NCI-H345 treated with DMSO at 0.1 percent for 48 hours (cell line): Measurements from ENCODE around the gene PPP1R2B.

ENCODE experiments used
- DNase-seq: peaks from one replicate; lab custom pipeline; 2025; ENCODE audit not compliant: unreplicated experiment; lab: John Stamatoyannopoulos, UW

PPP1R2B gene

DNA sequence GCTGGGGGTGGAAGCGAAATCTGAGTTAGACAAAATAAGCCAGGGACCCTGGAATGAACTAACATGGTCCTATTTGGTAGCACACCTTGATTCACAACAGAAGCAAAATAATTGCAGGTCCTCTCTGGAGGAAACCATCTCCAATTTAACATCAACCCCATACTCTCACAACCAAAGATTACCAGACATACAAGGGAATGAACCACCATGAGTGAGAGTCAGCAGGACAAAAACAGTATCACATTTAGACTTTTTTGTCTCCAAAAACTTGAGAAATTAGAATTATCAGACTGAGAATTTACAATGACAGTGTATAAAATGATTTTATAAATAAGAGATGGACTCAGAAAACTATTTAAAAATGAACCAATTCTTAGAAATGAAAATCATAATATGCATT is 21.1 kb downstream of the PPP1R2B start:
- DNase-seq: no peak

DNA sequence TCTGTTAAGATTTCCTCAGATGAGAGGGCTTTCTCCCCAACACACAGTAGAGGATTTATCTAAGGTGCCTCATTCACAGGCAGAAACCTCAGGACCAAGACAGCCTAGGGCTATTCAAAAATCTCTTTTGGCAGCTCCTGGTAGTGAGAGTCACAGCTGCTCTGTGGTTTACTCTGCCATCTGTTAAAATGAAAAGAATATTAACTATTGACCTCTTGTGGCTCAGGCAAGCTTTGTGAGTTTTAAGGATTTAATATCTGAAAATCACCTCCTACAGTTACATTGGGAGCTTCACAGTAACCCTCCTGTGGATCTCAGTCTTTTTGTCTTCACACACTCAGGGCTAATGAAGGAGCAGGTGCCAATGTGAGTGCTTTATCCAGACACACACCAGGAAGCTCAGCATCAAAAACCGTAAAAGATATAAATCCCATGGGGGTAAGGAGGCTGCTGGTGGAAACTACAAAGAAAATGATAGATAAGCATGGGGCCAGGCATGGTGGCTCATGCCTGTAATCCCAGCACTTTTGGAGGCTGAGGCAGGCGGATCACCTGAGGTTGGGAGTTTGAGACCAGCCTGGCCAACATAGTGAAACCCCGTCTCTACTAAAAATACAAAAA is 29.7 kb downstream of the PPP1R2B start:
- DNase-seq: peak; percentile 41

DNA sequence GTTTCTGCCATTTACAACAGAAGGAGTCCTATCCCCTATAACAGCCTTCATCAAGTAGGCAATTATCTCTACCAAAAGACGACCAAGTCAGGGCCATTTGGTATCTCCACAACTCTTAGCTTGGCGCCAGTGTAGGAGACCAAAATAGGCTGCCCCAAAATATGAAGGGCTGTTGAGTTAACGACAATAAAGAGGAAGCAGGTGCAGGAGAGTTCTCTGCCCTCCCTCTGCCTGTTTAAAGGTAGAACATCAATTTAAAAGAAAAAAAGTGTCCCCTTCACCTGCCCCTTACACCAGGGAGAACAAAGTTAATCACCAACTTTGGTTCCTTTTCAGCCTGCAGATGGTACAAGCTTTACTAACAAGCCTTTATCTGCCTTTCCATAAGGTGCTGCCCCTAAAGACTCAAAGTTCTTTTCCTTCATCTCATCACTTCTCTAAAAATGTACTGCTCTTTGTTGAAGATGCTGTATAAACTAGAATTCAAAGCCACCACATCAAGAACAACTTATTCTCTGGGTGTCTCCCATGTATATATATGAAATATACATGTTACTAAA is 33.3 kb downstream of the PPP1R2B start:
- no peak for DNase-seq

GRCh38 chr5:156888520-156888919 is 38.4 kb downstream of the PPP1R2B start:
- no peak for DNase-seq

DNA sequence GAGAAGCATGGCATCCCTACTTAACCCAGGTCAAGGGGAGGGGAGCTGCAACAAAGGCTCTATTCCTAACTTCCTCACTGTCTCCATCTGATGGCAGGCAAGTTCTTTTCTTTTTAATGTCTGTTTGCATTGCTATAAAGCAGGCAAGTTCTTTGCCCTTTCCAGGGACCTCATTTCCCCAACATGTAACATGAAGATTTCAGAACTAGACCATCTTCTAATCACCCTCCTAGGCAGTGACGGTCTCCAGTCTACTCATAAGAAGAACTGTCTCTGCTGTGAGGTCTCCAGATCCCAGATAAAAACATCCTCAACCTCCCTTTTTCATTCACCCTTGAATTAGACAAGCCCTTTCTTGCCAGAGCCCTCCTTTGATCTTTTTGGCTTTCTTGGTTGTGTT is 42.1 kb downstream of the PPP1R2B start:
- DNase-seq: no peak

GRCh38 chr5:156892864-156893263 is 42.8 kb downstream of the PPP1R2B start:
- DNase-seq: no peak

- no peak for DNase-seq
Observed at GRCh38 chr5:156893517-156893916, 43.4 kb downstream of the PPP1R2B start.

DNA sequence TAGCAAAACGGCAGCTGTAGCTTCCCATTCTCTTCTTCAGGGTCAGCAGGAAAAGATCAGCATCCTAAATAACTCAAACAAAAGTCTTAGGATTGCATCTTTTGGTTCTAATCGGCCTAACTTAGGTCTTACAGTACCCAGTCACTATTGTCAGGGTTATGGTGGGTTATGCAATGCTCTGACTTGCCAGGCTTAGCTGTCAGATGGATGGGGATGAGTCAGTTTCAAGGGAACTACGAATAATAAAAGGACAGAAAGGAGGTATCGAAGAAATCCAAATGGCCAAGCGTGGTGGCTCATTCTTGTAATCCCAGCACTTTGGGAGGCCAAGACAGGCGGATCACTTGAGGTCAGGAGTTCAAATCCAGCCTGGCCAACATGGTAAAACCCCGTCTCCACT is 46.5 kb downstream of the PPP1R2B start:
- no peak for DNase-seq
